Measurements from ENCODE around the gene CYSLTR2.

GRCh38 chr13:48675247-48675646 lies 21.5 kb downstream of the CYSLTR2 start:
- TF ChIP-seq POLR2A (IDR thresholded peaks at IDR 0.05; ENCODE audit: extremely low read depth, insufficient read length) (no peak), CTCF (IDR thresholded peaks at IDR 0.05; ENCODE audit: low read depth, low read length) (no peak), MYC (IDR thresholded peaks at IDR 0.05; ENCODE audit: low read depth, low read length) (no peak)

All from NB4 (cell line).